GM12878 (cell line): ENCODE results near the gene C6orf15.

Experiments
- ATF2 ChIP-seq: IDR thresholded peaks from 2 replicates; pipeline ENCODE4 v1.6.1; 2012; ENCODE audit warnings: low read length, inconsistent platforms
- ETV6 ChIP-seq, 2 experiments: fragments of 450-650 bp in 1 of 2; IDR thresholded peaks in 1 of 2; conservative IDR thresholded peaks in 1 of 2; 2 replicates each; pipeline ENCODE4 v1.6.1; 2014; ENCODE audit warnings: antibody characterized with exemption in 1 of 2, borderline replicate concordance in 1 of 2, low read depth in 1 of 2, mild to moderate bottlenecking in 1 of 2, moderate library complexity in 1 of 2
- POLR2A ChIP-seq: IDR thresholded peaks from 2 replicates; pipeline ENCODE4 v1.6.1; 2011; ENCODE audit warnings: low read depth, mild to moderate bottlenecking, low read length
- POLR2AphosphoS5 ChIP-seq: IDR thresholded peaks from 2 replicates; pipeline ENCODE4 v1.6.1; 2011; ENCODE audit warnings: mild to moderate bottlenecking, low read length, inconsistent platforms
- SMAD1 ChIP-seq: fragments of 450-650 bp; IDR thresholded peaks from 2 replicates; pipeline ENCODE4 v1.6.1; 2018; ENCODE audit warnings: mild to moderate bottlenecking, low read depth; ENCODE audit not compliant: partially characterized antibody
- ZBTB11 ChIP-seq: fragments of 450-650 bp; formaldehyde crosslinking; IDR thresholded peaks from 2 replicates; pipeline ENCODE4 v1.5.0; 2022; ENCODE audit warnings: mild to moderate bottlenecking, missing genetic modification characterization
- TF ChIP-seq, protein P1 (sequence below), 3 experiments: IDR thresholded peaks in 2 of 3; conservative IDR thresholded peaks in 1 of 3; 2 replicates each; pipeline ENCODE4 v1.5.1; 2011; ENCODE audit warnings: low read depth in 3 of 3, low read length in 3 of 3, mild to moderate bottlenecking in 3 of 3, control low read depth in 2 of 3, moderate library complexity in 2 of 3, inconsistent platforms in 1 of 3, mixed read lengths in 1 of 3; ENCODE audit not compliant: control insufficient read depth in 2 of 3, insufficient read depth in 1 of 3; ENCODE audit errors: extremely low read depth in 1 of 3

DNA sequence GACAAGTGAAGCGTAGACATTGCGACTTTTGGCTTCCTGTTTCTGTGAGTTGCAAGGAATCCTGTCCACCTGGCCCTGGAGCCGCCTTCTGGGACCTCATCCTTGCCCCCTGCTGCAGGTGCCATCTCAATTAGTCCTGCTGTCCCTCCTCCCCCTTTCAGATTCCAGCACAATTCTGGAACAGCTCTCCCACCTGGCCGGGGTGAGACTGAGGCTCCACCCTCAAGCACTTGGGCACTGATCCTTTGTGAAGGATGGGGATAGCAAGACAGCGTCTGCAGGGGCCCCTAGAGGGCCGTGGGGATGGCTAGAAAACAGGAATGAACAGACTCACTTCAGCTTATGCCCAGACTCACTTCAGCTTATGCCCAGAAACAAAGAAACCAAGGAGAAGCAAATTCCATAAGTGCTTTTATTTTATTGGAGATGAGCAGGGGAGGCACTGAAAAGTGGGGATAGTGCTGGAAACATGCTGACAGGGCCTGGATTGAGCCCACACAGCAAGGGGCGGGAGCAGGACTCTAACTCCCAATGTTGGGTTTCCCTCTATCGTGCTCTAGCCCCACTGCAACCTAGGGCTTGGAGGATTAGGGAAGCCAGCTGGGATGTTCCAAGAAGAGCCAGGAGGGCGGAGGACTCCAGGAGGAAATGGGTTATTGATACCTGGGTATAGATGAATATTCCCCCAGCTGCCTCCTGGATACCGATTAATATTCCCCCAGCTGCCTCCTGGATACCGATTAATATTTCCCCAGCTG, 1.4 kb downstream of the C6orf15 start:
- TF ChIP-seq, protein P1, sequence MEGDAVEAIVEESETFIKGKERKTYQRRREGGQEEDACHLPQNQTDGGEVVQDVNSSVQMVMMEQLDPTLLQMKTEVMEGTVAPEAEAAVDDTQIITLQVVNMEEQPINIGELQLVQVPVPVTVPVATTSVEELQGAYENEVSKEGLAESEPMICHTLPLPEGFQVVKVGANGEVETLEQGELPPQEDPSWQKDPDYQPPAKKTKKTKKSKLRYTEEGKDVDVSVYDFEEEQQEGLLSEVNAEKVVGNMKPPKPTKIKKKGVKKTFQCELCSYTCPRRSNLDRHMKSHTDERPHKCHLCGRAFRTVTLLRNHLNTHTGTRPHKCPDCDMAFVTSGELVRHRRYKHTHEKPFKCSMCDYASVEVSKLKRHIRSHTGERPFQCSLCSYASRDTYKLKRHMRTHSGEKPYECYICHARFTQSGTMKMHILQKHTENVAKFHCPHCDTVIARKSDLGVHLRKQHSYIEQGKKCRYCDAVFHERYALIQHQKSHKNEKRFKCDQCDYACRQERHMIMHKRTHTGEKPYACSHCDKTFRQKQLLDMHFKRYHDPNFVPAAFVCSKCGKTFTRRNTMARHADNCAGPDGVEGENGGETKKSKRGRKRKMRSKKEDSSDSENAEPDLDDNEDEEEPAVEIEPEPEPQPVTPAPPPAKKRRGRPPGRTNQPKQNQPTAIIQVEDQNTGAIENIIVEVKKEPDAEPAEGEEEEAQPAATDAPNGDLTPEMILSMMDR (IDR thresholded peaks at IDR 0.05 in 2 of 3, conservative IDR thresholded peaks at IDR 0.05 in 1 of 3; ENCODE audit: control insufficient read depth in 2 of 3, extremely low read depth in 1 of 3, insufficient read depth in 1 of 3, low read depth in 3 of 3, low read length in 3 of 3), result no peak
- no peak for TF ChIP-seq SMAD1
- no peak for TF ChIP-seq ETV6 (conservative IDR thresholded peaks at IDR 0.05 in 1 of 2, IDR thresholded peaks at IDR 0.05 in 1 of 2; ENCODE audit: borderline replicate concordance in 1 of 2, low read depth in 1 of 2)
- TF ChIP-seq ATF2, result no peak
- TF ChIP-seq POLR2AphosphoS5, result no peak
- TF ChIP-seq POLR2A, result no peak
- no peak for TF ChIP-seq ZBTB11 (CRISPR knock-in tag)
